OCI-LY1 (cell line): ENCODE data around the gene CREB5.
A peak's percentile ranks its signal among the peaks of the same experiment; 100 is the strongest.

Source experiments
- H2AFZ ChIP-seq: fragments of 200-600 bp; sonication (generic), shearing (Covaris generic); 2 replicates; pipeline ENCODE4 v1.6.0; 2014; ENCODE audit warnings: antibody characterized with exemption, mild to moderate bottlenecking, low read length
- H3F3A ChIP-seq: fragments of 200-600 bp; sonication (generic), shearing (Covaris generic); 2 replicates; pipeline ENCODE4 v1.6.0; 2014; ENCODE audit warnings: mild to moderate bottlenecking, antibody characterized with exemption, low read length, moderate library complexity; ENCODE audit not compliant: insufficient read depth
- H3K27ac ChIP-seq: fragments of 200-600 bp; sonication (generic); 2 replicates; pipeline ENCODE4 v1.5.1; 2014; ENCODE audit warnings: low read length, mixed run types, mild to moderate bottlenecking, low read depth; ENCODE audit not compliant: poor library complexity, severe bottlenecking
- H3K27me3 ChIP-seq: fragments of 200-600 bp; sonication (generic); 2 replicates; pipeline ENCODE4 v1.6.0; 2014; ENCODE audit warnings: antibody characterized with exemption, mild to moderate bottlenecking, low read length, moderate library complexity; ENCODE audit not compliant: insufficient read depth
- H3K36me3 ChIP-seq: fragments of 200-600 bp; sonication (generic); 2 replicates; pipeline ENCODE4 v1.6.1; 2014; ENCODE audit warnings: mild to moderate bottlenecking, antibody characterized with exemption, low read length, moderate library complexity, mixed read lengths; ENCODE audit not compliant: insufficient read depth
- H3K4me1 ChIP-seq: fragments of 200-600 bp; sonication (generic); 2 replicates; pipeline ENCODE4 v1.5.1; 2014; ENCODE audit warnings: mild to moderate bottlenecking, low read length, moderate library complexity; ENCODE audit not compliant: insufficient read depth, severe bottlenecking
- H3K4me2 ChIP-seq: fragments of 200-600 bp; sonication (generic), shearing (Covaris generic); 2 replicates; pipeline ENCODE4 v1.6.1; 2014; ENCODE audit warnings: low read length
- H3K4me3 ChIP-seq: fragments of 200-600 bp; sonication (generic); 2 replicates; pipeline ENCODE4 v1.5.1; 2014; ENCODE audit warnings: low read length, low read depth, mild to moderate bottlenecking, mixed read lengths; ENCODE audit not compliant: poor library complexity, severe bottlenecking
- H3K79me2 ChIP-seq: fragments of 200-600 bp; shearing (Covaris generic); 2 replicates; pipeline ENCODE4 v1.6.1; 2016; ENCODE audit warnings: mixed run types, low read length, mixed read lengths; ENCODE audit not compliant: insufficient read depth
- H3K9ac ChIP-seq: fragments of 200-600 bp; sonication (generic), shearing (Covaris generic); 2 replicates; pipeline ENCODE4 v1.6.1; 2014; ENCODE audit warnings: mild to moderate bottlenecking, low read length, mixed read lengths
- H3K9me2 ChIP-seq: fragments of 200-600 bp; sonication (generic), shearing (Covaris generic); 2 replicates; pipeline ENCODE4 v1.6.1; 2014; ENCODE audit warnings: low read depth, mild to moderate bottlenecking, low read length, mixed read lengths
- H3K9me3 ChIP-seq: fragments of 200-600 bp; shearing (Covaris generic); 2 replicates; pipeline ENCODE4 v1.6.1; 2014; ENCODE audit warnings: low read length, mixed read lengths
- H4K20me1 ChIP-seq: fragments of 200-600 bp; sonication (generic), shearing (Covaris generic); 2 replicates; pipeline ENCODE4 v1.6.0; 2016; ENCODE audit warnings: mild to moderate bottlenecking, low read length; ENCODE audit not compliant: insufficient read depth
- EZH2 ChIP-seq: fragments of 200-600 bp; sonication (generic), shearing (Covaris generic); IDR thresholded peaks from 2 replicates; pipeline ENCODE4 v1.8.0; 2017; ENCODE audit warnings: borderline replicate concordance, mixed run types, mild to moderate bottlenecking, antibody characterized with exemption, low read length, moderate library complexity, mixed read lengths
- TF ChIP-seq, protein P1 (sequence below): fragments of 200-600 bp; sonication (generic), shearing (Covaris generic); IDR thresholded peaks from 2 replicates; pipeline ENCODE4 v1.5.1; 2017; ENCODE audit warnings: mild to moderate bottlenecking, antibody characterized with exemption, low read length, moderate library complexity, mixed read lengths

CREB5 gene

DNA sequence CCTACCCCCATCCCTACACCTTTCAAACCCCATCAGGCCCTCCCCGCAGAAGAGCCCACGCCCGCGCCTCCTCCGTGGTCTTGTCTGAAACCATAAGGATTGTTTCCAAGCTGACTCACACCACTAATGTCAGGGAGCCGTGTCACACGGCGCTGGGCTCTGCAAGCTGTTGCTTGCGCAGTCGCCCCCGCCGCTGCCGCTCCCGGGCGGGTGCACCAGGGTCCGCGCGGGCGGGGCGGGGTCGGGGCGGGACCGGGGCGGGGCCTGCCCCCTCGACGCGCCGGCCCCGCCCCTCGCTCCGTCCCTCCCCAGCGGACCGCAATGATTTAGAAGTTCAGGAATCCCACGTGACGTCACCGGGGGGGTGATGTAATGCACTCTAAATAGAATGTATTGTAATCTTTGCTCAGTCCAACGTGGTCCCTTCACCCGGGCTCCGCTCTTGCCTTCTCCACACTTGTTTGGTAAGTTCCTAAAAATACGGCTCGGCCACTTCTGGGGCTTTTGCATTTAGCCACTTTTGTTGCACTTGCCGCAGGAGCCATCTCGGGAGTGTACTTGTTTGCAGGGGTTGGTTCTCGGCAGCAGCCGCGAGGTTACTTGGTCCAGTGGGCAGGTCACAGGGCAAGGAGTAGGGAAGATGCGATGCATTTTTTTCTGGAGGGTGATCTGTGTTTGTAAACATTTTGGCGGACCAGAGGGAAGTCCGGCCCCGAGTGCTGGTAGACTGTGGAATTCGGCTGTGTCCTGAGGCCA lies 3.2 kb upstream of the CREB5 start:
- no peaks in the 10 kb centered on the region for H3K9me2 ChIP-seq
- no peaks in the 10 kb centered on the region; the same call in 1 of the 2 replicates for H3K9me3 ChIP-seq
- H3K36me3 ChIP-seq = no peaks in the 10 kb centered on the region
- H3F3A ChIP-seq = no peaks in the 10 kb centered on the region
- no peak overlapping the region for H2AFZ ChIP-seq
- peak overlapping the region; percentile 86 for H3K4me2 ChIP-seq
- H4K20me1 ChIP-seq = no peaks in the 10 kb centered on the region
- peaks cover 8% of the 10 kb centered on the region; the same call in 1 of the 2 replicates for H3K27me3 ChIP-seq
- H3K27ac ChIP-seq = no peak overlapping the region
- H3K9ac ChIP-seq = no peak overlapping the region; the same call in 1 of the 2 replicates
- H3K4me1 ChIP-seq = peaks cover 21% of the 10 kb centered on the region
- no peaks in the 10 kb centered on the region for H3K79me2 ChIP-seq
- TF ChIP-seq, protein P1, sequence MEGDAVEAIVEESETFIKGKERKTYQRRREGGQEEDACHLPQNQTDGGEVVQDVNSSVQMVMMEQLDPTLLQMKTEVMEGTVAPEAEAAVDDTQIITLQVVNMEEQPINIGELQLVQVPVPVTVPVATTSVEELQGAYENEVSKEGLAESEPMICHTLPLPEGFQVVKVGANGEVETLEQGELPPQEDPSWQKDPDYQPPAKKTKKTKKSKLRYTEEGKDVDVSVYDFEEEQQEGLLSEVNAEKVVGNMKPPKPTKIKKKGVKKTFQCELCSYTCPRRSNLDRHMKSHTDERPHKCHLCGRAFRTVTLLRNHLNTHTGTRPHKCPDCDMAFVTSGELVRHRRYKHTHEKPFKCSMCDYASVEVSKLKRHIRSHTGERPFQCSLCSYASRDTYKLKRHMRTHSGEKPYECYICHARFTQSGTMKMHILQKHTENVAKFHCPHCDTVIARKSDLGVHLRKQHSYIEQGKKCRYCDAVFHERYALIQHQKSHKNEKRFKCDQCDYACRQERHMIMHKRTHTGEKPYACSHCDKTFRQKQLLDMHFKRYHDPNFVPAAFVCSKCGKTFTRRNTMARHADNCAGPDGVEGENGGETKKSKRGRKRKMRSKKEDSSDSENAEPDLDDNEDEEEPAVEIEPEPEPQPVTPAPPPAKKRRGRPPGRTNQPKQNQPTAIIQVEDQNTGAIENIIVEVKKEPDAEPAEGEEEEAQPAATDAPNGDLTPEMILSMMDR = no peak
- no peak for TF ChIP-seq EZH2
- peak overlapping the region; percentile 59 for H3K4me3 ChIP-seq

DNA sequence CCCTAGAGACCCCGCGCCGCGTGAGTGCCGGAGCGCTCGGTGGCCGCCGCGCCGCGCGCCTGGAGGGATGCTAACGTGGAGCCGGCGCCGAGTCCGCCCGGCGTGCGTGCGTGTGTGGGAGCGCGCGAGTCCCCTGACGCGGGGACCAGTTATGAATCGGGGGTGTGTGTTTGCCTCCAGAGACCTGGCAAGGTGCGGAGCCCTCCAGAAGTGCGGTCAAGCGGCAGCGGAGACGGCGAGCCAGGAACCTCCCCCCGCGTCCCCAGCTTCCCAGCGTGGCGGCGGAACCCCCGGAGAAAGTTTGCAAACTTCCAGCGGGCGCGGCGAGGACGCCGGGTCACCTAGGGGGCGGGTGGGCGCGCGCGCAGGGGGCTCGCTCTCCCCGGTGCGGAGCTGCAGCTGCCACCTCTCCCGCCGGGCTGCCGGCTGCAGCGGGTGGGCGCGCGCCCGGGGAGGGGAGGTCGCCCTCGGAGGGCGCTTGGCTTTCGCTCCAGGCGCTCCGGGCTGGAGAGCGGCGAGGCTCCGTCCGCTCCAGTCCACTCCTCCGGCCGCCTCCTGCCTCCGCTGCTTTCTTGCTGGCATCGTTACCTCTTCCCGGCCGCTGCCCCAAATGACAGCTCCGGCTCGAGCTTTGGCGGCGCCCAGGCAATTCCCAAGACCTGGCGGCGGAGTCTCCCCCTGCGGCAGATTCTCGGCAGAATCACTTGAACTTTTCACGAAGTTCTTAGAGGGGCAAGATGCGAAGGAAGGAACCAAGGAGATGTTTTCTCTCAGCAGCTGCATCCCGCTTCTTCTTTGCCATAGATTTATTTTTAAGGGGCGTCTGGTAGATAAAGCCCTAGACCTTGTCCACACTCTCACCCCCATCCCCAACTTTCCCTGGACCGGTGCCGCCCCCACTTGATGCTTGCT lies 2.3 kb upstream of the CREB5 start:
- Histone ChIP-seq H3K36me3 (no peaks in the 10 kb centered on the region), H3K9ac (no peak overlapping the region; the same call in 1 of the 2 replicates), H3K4me1 (peaks cover 21% of the 10 kb centered on the region), H3K4me3 (peak overlapping the region; percentile 59), H3K27ac (no peak overlapping the region), H2AFZ (no peak overlapping the region), H3K9me3 (no peaks in the 10 kb centered on the region; the same call in 1 of the 2 replicates), H3F3A (no peaks in the 10 kb centered on the region), H3K27me3 (peaks cover 8% of the 10 kb centered on the region; the same call in 1 of the 2 replicates), H3K4me2 (peak overlapping the region; percentile 86), H3K9me2 (no peaks in the 10 kb centered on the region), H3K79me2 (no peaks in the 10 kb centered on the region), H4K20me1 (no peaks in the 10 kb centered on the region)
- no peak for TF ChIP-seq EZH2
- TF ChIP-seq, protein P1 = no peak

DNA sequence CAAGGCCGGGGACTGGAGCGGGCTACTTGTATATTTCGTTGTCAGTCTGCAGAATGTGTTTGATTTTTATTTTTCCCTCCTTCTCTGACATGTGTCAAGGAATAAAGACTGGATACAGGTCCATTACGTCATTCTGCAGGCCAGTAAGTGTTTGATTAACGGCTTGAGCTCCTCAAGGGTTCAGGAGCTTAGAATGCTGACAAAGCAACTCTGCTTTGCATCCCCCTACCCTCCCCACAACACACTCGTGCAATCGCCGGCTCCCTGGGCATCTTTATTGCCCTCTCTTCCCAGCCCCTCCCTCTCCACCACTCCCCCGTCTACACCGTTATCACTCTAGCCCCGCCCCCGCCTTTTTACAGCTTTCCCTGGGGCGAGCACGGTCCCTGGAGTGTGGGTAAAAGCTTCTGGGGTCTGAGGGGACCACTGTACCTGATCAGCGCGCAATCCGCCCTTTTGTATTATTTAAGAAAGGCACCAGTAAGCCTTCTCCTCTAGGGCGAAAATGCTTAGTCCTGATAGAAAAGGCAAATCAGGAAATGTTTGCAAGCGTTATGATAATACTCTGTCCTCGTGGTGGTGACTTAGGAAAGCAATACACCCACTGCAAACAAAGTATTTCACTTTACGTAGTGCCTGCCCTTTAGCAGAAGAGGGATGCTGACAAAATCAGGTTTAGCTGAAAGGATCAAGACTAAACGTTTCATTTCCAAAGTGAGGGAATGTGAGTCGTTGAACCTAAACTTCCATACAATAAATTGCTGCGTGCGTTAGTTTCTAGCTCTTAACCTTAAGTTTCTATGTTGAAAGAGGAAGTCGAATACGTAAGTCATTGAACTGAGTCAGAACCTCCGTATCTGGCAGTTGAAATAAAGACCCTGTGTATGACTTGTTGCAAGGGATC lies 1.4 kb upstream of the CREB5 start:
- H3K79me2 ChIP-seq = no peaks in the 10 kb centered on the region
- H3K4me2 ChIP-seq = peak overlapping the region; percentile 86
- H3K27me3 ChIP-seq = peaks cover 8% of the 10 kb centered on the region; the same call in 1 of the 2 replicates
- H3K4me1 ChIP-seq = peaks cover 21% of the 10 kb centered on the region
- H3F3A ChIP-seq = no peaks in the 10 kb centered on the region
- peak overlapping the region; percentile 59 for H3K4me3 ChIP-seq
- no peak overlapping the region for H3K27ac ChIP-seq
- no peak overlapping the region for H3K9ac ChIP-seq
- TF ChIP-seq, protein P1 = no peak
- TF ChIP-seq EZH2 = no peak
- H3K9me2 ChIP-seq = no peaks in the 10 kb centered on the region
- no peaks in the 10 kb centered on the region for H3K36me3 ChIP-seq
- H4K20me1 ChIP-seq = no peaks in the 10 kb centered on the region
- no peaks in the 10 kb centered on the region for H3K9me3 ChIP-seq
- H2AFZ ChIP-seq = no peak overlapping the region
